ENCODE data around the gene MAT2B.

The MAT2B gene

DNA sequence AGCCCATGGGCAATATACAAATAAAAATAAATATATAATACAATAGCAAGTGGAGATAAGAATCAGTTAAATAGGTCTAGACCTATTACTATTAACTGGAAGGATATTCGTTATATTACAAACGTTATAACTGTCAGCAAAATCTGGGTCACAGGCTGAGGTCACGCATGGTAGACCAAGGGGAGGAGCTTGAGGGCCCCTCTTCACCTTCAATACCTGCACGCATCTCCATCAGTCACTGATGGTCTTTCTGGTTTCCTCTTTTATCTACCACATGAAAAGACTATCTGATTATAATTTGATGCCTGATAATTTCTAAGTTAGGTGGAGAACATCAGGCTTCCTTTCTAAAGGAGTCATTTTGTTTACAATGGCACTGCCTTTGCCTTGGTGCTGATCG, 43.2 kb downstream of the MAT2B start:
- in situ Hi-C loops (cut with HindIII; ENCODE audit: low sequenced_read_pairs) = no loop called here

DNA sequence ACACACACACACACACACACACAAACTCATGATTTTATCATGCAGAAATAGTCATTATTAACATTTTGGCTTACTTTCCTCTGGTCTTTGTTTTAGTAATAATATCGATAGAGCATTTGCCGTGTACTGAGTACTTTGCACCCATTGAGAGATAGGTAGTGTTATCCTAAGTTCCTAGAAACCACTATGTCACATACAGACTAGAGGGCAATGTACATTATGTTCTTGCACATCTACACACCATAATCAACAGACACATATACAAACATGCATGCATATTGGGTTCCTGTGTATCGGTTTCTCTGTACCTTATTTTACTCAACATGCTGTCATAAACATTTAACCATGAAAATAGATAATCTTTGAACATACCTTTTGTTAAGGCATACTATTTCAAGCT, 45.7 kb downstream of the MAT2B start:
- in situ Hi-C loops (cut with HindIII; ENCODE audit: low sequenced_read_pairs) = no loop called here

DNA sequence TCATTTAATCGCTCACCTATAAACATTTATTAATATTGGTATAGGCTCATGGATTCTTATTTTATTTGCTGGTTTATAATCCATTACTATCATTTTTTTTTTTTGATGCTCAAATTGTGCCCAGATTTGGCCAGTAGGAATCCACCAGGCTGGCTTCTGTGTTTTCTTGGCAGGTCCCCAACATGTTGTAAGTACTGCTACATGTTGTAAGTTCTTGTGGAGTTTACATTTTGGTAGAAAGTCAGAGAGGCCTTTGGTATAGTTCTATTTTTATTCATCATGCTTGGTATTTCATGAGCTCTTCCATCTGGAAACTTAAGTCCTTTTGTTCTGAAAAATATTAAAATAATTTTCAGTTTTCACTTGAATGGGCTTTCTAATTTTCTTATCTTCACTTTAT, 47.1 kb downstream of the MAT2B start:
- in situ Hi-C loops (cut with HindIII; ENCODE audit: low sequenced_read_pairs) = no loop called here

DNA sequence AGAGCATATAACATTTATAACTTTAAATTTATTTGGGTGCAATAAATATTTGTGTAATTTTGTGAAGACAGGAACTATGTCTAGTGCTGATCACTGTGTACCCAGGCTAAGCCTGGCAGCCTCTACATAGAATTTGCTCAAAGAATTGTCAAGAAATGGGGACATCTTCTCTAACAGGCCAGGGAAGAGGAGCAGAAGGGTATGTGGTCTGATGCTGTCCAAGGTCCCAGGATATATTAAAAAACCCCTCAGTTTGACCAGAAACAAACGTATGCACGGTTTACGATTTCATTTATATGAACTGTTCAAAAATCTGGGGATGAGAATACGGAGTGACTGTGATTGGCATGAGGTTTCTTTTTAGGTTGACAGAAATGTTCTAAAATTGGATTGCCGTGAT, 55.9 kb downstream of the MAT2B start:
- in situ Hi-C loops (cut with HindIII; ENCODE audit: low sequenced_read_pairs) = no loop called here

DNA sequence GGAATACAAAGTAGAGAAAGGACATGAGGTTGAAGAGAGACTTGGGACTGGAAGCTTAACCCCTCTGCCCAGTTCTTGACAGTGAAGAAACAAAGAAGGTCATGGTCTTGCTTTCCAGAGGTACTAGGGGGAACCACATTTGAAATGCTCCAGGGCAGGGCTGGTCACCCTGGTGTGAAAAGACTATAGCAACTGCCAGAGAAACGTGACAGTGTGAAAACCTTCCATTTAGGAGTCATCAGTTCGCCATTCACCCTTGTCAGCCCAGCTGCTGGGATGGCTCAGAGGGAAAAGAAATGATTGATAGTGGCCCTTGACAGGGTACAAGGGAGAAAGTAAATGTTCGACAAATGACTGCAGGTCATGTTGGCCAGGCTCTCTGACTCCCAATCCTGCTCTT, 56.7 kb downstream of the MAT2B start:
- in situ Hi-C loops (cut with HindIII; ENCODE audit: low sequenced_read_pairs) = no loop called here

DNA sequence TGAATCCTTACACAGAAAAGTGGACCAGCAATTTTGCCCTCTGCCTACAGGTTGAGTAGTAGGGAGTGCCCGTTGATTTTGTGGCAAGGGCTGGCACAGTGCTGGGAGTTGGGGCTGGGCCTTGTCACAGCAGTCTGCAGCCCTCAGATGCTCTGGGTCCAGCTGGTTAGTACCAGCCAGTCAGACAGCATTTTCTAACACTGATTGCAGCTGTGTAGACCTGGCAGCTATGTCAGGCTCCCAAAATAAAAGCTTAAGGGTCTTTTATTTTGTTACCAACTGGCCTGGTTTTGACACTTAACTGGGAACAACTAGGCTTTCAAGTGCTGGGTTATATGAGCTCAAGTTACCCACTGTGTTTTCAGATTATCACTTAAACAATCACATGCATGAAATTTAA, 57.7 kb downstream of the MAT2B start:
- in situ Hi-C loops (cut with HindIII; ENCODE audit: low sequenced_read_pairs) = no loop called here

DNA sequence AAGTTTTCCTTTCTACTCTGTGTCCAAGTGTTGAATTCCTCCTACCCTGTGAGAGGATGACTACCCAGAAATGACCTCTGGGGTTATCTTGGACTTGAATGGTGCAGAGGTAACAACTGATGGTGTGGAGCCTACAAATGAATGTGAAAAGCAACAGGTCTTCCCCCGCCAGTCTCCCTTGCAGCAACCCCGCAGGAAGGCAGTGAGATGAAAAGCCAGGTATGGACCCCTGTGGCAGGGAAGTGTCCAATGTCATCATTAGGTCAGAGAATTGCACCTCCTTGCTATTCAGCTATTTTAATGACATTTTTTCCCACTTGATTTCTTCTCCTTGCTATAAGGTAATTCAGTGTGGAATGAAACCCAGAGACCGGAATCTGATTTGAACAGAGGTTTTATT, 58.5 kb downstream of the MAT2B start:
- in situ Hi-C loops (cut with HindIII; ENCODE audit: low sequenced_read_pairs) = no loop called here

DNA sequence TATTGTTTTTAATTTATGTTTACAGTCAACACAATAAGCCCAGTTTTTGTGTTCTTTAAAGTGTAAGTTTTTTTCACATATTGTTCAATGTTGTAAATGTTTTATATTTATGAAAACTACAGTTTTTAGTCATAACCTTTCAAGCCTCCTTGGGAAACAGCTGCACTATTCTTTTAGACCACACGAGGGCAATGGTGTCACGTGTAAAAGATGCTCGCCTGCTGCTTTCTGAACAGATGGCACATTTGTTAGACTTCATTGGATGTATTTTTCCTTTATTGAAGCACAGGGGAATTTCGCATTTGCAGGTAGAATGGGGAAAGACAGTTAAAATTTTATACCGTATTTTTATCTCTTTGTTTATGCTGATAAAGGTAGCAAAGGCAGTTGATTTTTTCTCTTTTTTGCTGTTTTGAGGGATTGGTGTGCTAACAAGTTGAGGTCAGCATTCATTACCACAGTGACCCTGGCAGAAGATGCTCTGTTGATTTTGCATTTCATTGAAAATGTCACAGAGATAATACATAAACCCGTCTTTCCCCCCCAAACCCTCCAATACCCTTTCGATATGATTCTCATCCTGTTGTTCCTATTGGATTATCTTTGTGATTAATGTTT, 59.0 kb downstream of the MAT2B start:
- in situ Hi-C loops (cut with HindIII; ENCODE audit: low sequenced_read_pairs) = no loop called here

DNA sequence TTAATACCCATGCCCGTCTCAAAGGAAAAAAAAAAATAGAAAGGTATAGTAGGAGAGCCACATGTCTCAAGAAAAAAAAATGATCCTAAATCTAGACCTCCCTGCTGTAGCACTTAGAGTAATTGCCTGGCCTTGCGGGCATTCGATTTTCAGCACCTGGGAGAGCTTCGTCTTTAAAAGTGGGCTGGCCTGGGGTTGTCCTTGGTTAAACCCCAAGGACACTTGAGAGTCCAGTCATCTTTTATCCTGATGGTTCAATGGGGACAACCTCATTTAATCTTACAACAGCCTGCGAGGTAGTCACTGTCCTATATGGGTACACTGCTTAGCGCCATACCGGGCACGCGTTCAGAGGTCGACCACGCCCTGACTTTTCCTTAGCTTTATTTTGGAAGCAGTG, 60.1 kb downstream of the MAT2B start:
- in situ Hi-C loops (cut with HindIII; ENCODE audit: low sequenced_read_pairs) = no loop called here

DNA sequence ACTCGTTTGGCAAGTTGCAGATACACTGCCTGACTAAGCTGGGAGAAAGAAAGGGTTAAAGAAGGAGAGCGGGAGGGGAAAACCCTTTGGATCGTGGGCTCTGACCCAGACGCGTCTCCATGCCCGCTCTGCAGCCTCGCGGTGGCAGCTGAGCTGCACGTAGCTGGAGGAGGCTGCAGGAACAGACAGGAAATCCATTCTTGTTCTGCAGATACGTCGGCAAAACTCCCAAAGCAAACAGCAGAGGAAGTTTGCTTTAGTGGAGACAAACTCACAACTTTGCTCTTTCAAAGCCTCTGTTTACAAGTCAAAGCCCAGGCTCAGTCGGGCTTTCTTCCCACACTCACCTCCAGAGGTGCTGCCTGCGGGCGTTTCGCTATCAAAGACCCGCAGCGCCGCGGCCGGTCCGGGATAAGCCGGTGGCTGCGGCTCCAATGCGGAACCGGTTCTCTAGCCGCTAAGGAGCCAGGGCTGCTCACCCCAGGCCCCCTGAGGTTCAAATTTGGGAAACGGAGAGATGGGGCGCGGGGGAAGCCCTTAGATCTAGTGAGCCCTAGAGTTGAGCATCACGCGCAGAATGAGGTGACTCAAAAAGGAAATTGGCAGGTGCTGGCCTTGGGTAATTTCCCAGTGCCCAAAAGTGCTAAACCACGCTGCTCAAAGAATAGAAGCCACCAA, 60.7 kb downstream of the MAT2B start:
- in situ Hi-C loops (cut with HindIII; ENCODE audit: low sequenced_read_pairs) = no loop called here

DNA sequence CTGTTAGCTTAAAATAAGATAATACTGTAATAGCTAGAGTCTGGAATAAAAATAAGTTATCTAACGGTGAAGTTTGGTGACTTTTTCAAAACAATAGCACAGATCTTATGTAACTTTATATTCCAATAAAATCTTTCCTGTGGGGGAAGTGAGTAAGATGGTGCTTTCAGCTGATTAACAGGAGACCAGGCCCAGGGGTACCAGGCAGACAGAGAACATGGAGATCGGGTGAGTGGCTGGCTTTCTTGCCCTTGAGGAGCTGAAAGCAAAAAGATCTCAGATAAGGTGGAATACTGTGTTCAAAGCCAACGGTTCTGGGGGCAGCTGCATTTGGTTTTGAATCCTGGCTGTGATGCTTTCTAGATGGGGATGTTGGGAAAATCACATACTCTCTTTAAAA, 61.3 kb downstream of the MAT2B start:
- in situ Hi-C loops (cut with HindIII; ENCODE audit: low sequenced_read_pairs) = no loop called here

DNA sequence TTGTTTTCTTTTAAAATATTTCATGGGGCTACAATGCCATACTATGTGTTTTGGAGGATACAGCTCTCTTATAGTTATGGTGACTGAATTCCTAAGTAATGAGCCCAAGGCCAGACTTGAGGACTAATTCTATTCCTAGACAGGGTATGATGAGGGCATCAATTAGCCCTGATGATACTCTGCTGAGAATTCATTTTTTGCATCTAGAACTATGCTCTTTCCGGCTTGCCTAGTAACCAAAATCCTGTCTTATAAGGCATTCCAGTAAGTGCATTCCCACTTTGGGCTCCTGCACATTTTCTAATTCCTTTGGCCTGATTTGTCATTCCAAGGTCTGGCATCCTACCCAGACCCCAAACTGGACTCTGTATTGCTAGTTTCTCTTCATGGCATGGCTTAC, 62.4 kb downstream of the MAT2B start:
- in situ Hi-C loops (cut with HindIII; ENCODE audit: low sequenced_read_pairs) = no loop called here
